H1 (cell line): ENCODE results near the gene DDAH2. TPM values are rescaled to one million over a fixed set of nuclear protein-coding genes. Genes with fewer than 3 reads are reported as not detected.

Experiments
- HDAC6 ChIP-seq: IDR thresholded peaks from one replicate; pipeline ENCODE4 v1.7.1; 2012; ENCODE audit warnings: low read depth, mild to moderate bottlenecking, inconsistent platforms, low read length, moderate library complexity
- polyA plus RNA-seq, 7 experiments: library from polyadenylated mRNA; depleted of rRNA in 3 of 7; stranded (reverse) in 5 of 7; unstranded in 2 of 7; fragments of >200 nt in 5 of 7; fragments of 200-250 nt in 2 of 7; gene quantifications; 1 replicate in 5 of 7; 2 replicates in 1 of 7; 4 replicates in 1 of 7; pipeline versions ENCODE4 v1.2.1 to v1.2.3, GENCODE V29; 2011 to 2013; ENCODE audit warnings: missing spikeins in 2 of 7, mixed read lengths in 2 of 7
- total RNA-seq: library from RNA; stranded (reverse); fragmentation: NEBNext Ultra II Directional; extraction: Animal tissue kit (Norgen Biotek cat#: 25700); gene quantifications from 2 replicates; pipeline ENCODE4 v1.2.1, GENCODE V29; 2021

Gene DDAH2
- total and polyA plus RNA-seq, 2 of the 8 experiments (the other 6 are each of a cell fraction or from before 2014, with no cell fraction given), result 53.3 to 73.5 TPM

GRCh38 chr6:31778193-31778592 lies 49.1 kb upstream of the DDAH2 start (continued):
- no peak for TF ChIP-seq HDAC6
